ENCODE data around the gene FBXO36.

GRCh38 chr2:230007931-230008707, 85.8 kb downstream of the FBXO36 start:
- TF ChIP-seq POLR2A (IDR thresholded peaks at IDR 0.05; ENCODE audit: low read depth, low read length) (no peak), FOS (IDR thresholded peaks at IDR 0.05; ENCODE audit: borderline replicate concordance, insufficient read depth, low read length) (peak; percentile 4), JUN (IDR thresholded peaks at IDR 0.05; ENCODE audit: borderline replicate concordance, insufficient read depth, insufficient read length, low read depth) (no peak)
